Esophagus muscularis mucosa (tissue), 3 donors: ENCODE data around the gene MAN2A1.

Source experiments
- CTCF ChIP-seq, 3 experiments: fragments of 200-600 bp in 2 of 3; fragments of 450-650 bp in 1 of 3; sonication (generic) in 2 of 3; IDR thresholded peaks; one replicate each; pipeline ENCODE4 v1.5.1; 2017 to 2019; ENCODE audit warnings: antibody characterized with exemption in 3 of 3, mild to moderate bottlenecking in 2 of 3, moderate library complexity in 1 of 3
- POLR2A ChIP-seq: fragments of 450-650 bp; IDR thresholded peaks from one replicate; pipeline ENCODE4 v1.6.1; 2017; ENCODE audit warnings: antibody characterized with exemption, moderate library complexity, mild to moderate bottlenecking, low read depth
- POLR2AphosphoS5 ChIP-seq, 2 donors: sonication (generic); formaldehyde crosslinking; IDR thresholded peaks; one replicate each; pipeline ENCODE4 v1.6.1; 2017; ENCODE audit warnings: antibody characterized with exemption in 2 of 2

GRCh38 chr5:109652096-109652495 is 37.6 kb upstream of the MAN2A1 start:
- no peak for TF ChIP-seq CTCF (IDR thresholded peaks at IDR 0.05)
- no peak for TF ChIP-seq POLR2A
- TF ChIP-seq POLR2AphosphoS5 (IDR thresholded peaks at IDR 0.05), result no peak
